ENCODE measurements around the gene SELENOM. TPM values are rescaled to one million over a fixed set of nuclear protein-coding genes. Genes with fewer than 3 reads are reported as not detected.

The SELENOM gene
- 2.8 and 5.8 TPM in 2 replicates for total RNA-seq

DNA sequence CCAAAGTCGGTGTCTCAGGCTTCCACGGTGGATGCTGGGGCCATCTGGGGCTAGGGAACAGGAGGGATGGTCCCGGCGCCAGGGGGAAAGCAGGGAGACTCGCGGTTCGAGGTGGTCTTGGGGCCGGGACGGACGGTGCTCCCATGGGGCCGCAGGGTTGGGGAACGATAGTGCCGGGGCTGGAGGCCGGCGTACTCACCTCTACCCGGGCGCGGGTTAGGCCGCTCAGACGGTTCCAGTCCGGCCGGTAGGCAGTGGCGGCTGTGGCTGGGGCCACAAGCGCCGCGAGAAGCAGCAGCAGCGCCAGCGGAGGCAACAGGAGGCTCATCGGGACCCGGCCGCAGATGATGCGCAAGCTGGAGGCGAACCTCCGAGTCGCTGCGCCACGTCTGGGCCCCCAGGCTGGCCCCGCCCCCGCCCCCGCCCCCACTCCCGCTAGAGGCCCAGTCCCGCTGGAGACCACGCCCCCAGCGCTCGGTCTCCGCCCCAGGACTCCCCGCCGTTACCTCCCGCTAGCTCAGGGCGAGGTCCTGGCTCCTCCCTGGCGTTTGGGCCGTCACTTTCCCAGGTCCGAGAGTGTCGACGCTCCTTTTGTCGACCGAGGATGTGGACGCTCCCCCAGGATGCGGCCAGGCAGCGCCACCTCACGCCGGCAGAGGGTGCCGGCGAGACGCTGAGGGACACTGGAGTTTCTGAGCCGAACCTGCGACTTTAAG, at the start of gene SELENOM:
Gene SELENOM, minus strand, starts transcription at position 391 of the 716 bp plus-strand sequence. Its CDS starts 63 bp downstream, at position 328.
- intact Hi-C loops (cut with micrococcal nuclease) = loop anchor here (1.0 to 5.0 kb wide), 4 partner anchors 23 to 205 kb away; partner anchors contain the start of gene LIMK2

- intact Hi-C loops (cut with micrococcal nuclease) = no loop called here
Observed at GRCh38 chr22:31155422-31155821, 48.1 kb upstream of the SELENOM start.

- intact Hi-C loops (cut with micrococcal nuclease) = no loop called here
Observed at GRCh38 chr22:31154975-31155374, 47.6 kb upstream of the SELENOM start.

DNA sequence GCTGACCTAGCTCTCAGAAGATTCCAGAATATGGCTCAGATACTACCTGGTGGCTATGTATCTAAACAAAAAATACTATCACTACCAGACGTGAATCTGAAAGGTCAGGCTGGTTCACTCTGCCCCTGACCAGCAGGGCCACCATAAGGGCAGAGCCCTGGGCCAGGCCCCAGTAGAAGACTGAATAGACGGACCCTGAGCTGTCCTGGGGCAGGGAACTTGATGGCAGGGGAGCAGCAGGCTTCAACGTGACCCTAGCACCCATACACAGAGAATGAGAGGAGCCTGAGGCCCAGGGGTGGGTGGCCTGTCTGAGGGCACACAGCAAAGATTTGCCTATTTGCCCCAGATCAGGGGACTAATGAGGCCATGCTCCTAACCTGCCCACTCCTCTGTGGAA, 46.0 kb upstream of the SELENOM start:
- intact Hi-C loops (cut with micrococcal nuclease) = no loop called here

GRCh38 chr22:31151872-31152271, 44.5 kb upstream of the SELENOM start:
- intact Hi-C loops (cut with micrococcal nuclease) = no loop called here

DNA sequence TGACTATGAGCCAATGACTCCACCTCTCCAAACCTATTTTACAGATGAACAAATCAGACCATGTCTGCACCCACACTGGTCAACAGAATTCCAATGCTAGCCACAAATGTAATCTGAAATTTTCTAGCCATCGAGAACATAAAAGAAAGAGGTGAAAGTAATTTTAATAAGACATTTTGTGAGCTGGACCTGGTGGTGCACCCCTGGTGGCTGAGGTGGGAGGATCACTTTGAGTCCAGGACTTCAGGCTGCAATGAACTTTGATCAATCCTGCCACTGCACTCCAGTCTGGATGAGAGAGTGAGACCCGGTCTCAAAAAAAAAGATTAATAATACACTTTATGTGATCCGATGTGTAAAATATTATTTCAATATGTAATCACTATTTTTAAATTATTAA, 43.2 kb upstream of the SELENOM start:
- intact Hi-C loops (cut with micrococcal nuclease) = no loop called here

DNA sequence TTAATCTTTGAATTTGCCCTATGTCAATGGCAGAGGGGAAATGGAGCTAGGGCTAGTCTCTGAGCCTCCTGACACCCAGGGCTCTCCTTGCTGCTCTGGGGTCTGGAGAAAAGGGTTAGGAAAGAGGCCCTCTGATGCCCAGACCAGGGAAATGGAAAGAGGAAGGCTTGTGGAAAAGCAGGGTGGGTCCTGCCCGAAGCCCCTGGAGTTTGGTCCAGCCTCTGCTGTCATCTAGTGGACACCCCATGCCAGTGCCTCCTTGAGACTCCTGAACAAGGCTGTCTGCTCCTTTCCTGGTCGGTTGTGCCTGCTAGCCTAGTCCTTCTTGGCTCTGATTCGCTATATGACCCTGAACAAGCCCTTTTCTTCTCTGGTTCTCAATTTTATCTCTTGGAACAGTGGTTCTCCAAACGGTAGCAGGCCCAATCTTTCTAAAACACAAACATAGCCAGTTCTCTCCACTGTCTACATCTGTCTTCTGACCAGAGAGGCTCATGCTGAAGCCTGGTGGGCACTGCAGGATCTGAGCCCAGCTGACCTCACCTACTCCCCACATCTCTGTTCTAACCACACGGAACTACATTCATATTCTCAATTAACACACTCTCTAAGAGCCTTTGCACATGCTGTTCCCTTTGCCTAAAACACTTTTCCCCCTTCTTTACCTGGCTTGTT, 41.7 kb upstream of the SELENOM start:
- intact Hi-C loops (cut with micrococcal nuclease) = no loop called here

DNA sequence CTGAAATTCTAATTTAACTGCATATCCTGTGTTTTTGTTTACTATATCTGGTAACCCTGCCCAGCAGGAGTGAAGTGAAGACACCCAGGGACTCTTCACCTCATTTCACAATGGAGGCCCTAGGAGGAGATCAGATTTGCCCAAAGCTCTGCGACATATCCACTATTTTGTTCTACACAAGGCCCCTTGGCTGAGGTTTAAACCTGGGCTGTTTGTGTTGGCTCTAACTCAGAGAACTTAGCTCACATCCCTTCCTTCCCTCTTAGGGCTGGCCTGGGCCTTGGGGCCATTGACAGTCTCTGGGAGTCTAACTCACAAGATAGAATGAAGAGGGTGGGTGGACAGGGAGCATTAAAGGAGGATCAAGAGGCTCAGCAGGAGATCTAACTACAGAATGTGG, 41.1 kb upstream of the SELENOM start:
- intact Hi-C loops (cut with micrococcal nuclease) = no loop called here

DNA sequence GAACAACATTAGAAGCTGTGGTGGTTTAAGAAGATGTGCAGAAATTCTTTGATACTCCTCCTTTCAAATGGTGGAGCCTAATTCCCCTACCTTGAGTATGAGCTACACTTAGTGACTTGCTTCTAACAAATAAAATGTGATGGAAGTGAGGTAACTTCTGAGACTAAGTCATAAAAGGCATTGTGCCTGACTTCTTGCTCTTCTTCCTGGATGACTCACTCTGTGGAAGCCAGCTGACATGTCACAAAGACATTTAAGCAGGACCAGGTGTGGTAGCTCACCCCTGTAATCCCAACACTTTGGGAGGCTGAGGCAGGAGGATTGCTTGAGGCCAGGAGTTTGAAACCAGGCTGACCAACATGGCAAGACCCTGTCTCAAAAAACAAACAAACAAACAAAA, 36.9 kb upstream of the SELENOM start:
- intact Hi-C loops (cut with micrococcal nuclease) = no loop called here

GRCh38 chr22:31143537-31143936, 36.2 kb upstream of the SELENOM start:
- intact Hi-C loops (cut with micrococcal nuclease) = no loop called here

GRCh38 chr22:31143038-31143437, 35.7 kb upstream of the SELENOM start:
- intact Hi-C loops (cut with micrococcal nuclease) = no loop called here

DNA sequence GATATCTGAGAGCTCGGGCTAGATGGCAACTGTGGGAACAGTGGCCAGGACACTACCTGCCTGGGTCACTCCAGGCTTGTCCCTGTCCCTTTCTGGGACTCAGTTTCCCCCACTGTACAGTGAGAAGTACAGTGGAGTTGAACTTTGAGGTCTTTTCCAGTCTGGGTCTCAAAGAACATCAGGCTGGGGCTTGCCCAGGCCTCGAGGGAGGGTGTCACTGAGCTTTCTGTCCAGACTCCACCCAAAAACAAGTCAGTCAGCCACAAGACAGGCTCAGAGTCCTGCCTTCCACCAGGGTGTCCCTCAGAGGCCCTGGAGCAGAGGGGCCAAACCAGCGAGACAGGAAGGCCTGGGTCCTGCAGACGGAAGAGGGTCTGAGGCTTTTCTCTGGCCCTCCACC, 34.9 kb upstream of the SELENOM start:
- intact Hi-C loops (cut with micrococcal nuclease) = no loop called here

- intact Hi-C loops (cut with micrococcal nuclease) = no loop called here
Observed at GRCh38 chr22:31141551-31141950, 34.2 kb upstream of the SELENOM start.

DNA sequence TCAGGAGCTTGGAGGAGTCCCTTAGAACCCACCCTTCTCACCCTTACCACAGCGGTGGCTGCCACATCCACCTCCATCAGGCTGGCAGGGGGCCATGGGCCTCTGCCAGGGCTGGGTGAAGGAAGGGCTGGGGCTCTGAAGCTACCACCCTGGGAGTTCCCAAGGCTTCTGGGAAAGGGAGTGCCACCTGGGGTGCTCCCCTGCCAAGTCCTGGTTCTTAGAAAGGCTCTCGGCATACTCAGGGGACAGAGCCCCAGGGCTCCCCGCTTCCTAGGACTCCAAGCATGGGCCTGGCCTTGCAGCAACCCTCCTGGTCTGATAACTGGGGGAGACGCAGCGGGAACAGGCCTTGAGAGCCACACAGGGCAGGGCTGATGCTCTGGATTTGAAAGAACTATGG, 33.4 kb upstream of the SELENOM start:
- intact Hi-C loops (cut with micrococcal nuclease) = no loop called here

DNA sequence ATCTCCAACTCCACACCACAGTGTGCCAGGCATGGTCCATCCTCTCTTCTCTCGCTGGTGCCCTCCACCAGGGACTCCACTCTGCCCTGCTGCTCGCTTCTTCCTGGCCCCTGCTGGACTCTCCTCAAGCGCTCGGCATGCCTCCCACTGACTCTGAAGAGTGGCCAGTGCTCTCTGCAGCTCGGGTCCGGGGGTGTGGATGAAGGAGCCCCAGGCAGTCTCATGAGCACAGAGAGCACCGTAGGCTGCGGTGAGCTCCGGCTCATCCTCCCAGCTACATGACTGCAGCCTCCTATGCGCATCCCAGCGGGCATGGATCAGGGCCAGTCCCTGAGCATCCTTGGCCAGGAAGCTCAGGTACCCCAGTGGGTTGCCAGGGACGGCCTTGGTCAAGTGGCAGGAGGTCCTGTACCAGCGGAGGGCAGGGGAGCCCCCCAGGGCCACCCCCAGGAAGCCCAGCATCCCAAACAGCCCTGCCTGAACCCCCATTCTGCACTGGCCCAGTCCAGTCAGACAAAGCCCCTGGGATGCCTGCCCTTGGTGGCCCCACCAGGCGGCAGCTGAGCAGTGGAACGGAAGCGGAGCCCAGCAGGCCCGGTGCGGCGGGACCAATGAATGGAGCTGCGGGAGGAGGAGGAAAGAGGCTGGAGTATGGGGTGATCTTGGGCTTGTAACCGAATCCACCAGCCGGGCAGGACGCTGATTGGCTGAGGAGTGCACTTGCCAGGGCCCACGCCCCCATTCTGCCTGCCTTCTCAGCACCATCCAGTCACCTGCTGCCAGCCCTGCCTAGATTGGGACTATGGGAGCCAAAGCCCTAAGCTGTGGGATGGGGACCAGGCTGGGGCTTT, 32.7 kb upstream of the SELENOM start, which contains the start of gene PLA2G3:
Gene PLA2G3, minus strand, starts transcription at position 643 of the 851 bp plus-strand sequence. Its CDS starts 154 bp downstream, at position 489.
- intact Hi-C loops (cut with micrococcal nuclease) = no loop called here

- intact Hi-C loops (cut with micrococcal nuclease) = no loop called here
Observed at GRCh38 chr22:31139066-31139465, 31.7 kb upstream of the SELENOM start.

GRCh38 chr22:31138126-31138525, 30.8 kb upstream of the SELENOM start:
- intact Hi-C loops (cut with micrococcal nuclease) = no loop called here

- intact Hi-C loops (cut with micrococcal nuclease) = no loop called here
Observed at GRCh38 chr22:31137721-31138120, 30.4 kb upstream of the SELENOM start.

GRCh38 chr22:31136711-31137110, 29.3 kb upstream of the SELENOM start:
- intact Hi-C loops (cut with micrococcal nuclease) = no loop called here

GRCh38 chr22:31136155-31136554, 28.8 kb upstream of the SELENOM start:
- intact Hi-C loops (cut with micrococcal nuclease) = no loop called here

DNA sequence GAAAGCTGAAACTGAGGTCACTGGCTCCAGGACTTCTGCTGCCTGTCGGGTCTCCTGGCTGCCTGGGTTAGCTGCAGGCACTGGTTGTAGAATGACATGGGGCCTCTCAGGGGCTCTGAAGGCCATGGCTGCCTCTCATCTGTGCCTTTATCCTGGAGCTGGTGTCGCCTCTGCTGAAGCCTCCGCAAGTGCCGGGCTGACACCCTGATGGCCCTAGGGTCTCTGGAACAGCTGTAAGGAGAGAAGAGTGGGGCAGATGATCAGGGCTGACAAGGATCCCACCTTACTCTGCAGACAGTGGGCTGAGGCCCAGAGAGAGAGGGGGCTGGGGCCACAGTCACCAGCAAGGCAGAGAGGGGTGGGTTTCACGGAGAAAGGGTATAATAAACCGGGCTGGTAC, 28.3 kb upstream of the SELENOM start:
- intact Hi-C loops (cut with micrococcal nuclease) = no loop called here

GRCh38 chr22:31134688-31135087, 27.3 kb upstream of the SELENOM start:
- intact Hi-C loops (cut with micrococcal nuclease) = no loop called here
